Hepatocyte (in vitro differentiated cells): Measurements from ENCODE around the gene GRIK4. TPM values are rescaled to one million over a fixed set of nuclear protein-coding genes. Genes with fewer than 3 reads are reported as not detected.

Source experiments
- DNase-seq: peaks from one replicate; pipeline ENCODE4 v3.0.0-alpha.2; 2016; ENCODE audit warnings: low spot score
- H2AFZ ChIP-seq: fragments of 200-600 bp; sonication (generic); 2 replicates; pipeline ENCODE4 v1.6.0; 2016; ENCODE audit warnings: antibody characterized with exemption, mild to moderate bottlenecking
- H3K27ac ChIP-seq: fragments of 200-600 bp; sonication (generic); 2 replicates; pipeline ENCODE4 v1.5.1; 2016; ENCODE audit warnings: mild to moderate bottlenecking
- H3K27me3 ChIP-seq: fragments of 200-600 bp; sonication (generic); 2 replicates; pipeline ENCODE4 v1.6.1; 2016
- H3K36me3 ChIP-seq: fragments of 200-600 bp; sonication (generic); replicated peaks from 2 replicates; pipeline ENCODE4 v1.5.1; 2016; ENCODE audit warnings: low read depth; ENCODE audit not compliant: insufficient read depth
- H3K4me1 ChIP-seq: fragments of 200-600 bp; sonication (generic); 2 replicates; pipeline ENCODE4 v1.5.1; 2016; ENCODE audit warnings: mild to moderate bottlenecking, moderate library complexity; ENCODE audit not compliant: insufficient read depth
- H3K4me2 ChIP-seq: fragments of 200-600 bp; sonication (generic); 2 replicates; pipeline ENCODE4 v1.6.0; 2016
- H3K4me3 ChIP-seq: fragments of 200-600 bp; sonication (generic); 2 replicates; pipeline ENCODE4 v1.5.1; 2016; ENCODE audit warnings: mild to moderate bottlenecking
- H3K79me2 ChIP-seq: fragments of 200-600 bp; sonication (generic); 2 replicates; pipeline ENCODE4 v1.6.0; 2017; ENCODE audit warnings: mild to moderate bottlenecking
- H3K9me2 ChIP-seq: fragments of 200-600 bp; sonication (generic); replicated peaks from 2 replicates; pipeline ENCODE4 v1.6.0; 2017; ENCODE audit warnings: mild to moderate bottlenecking; ENCODE audit not compliant: insufficient read depth
- H3K9me3 ChIP-seq: fragments of 200-600 bp; sonication (generic); 2 replicates; pipeline ENCODE4 v1.5.1; 2016; ENCODE audit warnings: low read depth, mild to moderate bottlenecking
- H4K20me1 ChIP-seq: fragments of 200-600 bp; sonication (generic); 2 replicates; pipeline ENCODE4 v1.6.0; 2016; ENCODE audit warnings: mild to moderate bottlenecking; ENCODE audit not compliant: insufficient read depth, poor library complexity, severe bottlenecking
- CTCF ChIP-seq: fragments of 200-600 bp; sonication (generic); IDR thresholded peaks from 2 replicates; pipeline ENCODE4 v1.5.1; 2016; ENCODE audit warnings: antibody characterized with exemption, mild to moderate bottlenecking; ENCODE audit not compliant: poor library complexity
- EZH2 ChIP-seq: fragments of 200-600 bp; sonication (generic); IDR thresholded peaks from 2 replicates; pipeline ENCODE4 v1.6.1; 2016; ENCODE audit warnings: antibody characterized with exemption, mild to moderate bottlenecking, borderline replicate concordance
- EZH2phosphoT487 ChIP-seq: fragments of 200-600 bp; sonication (generic); IDR thresholded peaks from one replicate; pipeline ENCODE4 v1.6.1; 2018; ENCODE audit warnings: antibody characterized with exemption, mild to moderate bottlenecking, low read depth, moderate library complexity; ENCODE audit not compliant: unreplicated experiment, severe bottlenecking
- WGBS: methylation state at CpG from one replicate; pipeline ENCODE4 v1.1.6; 2016; ENCODE audit warnings: low lambda C conversion rate; ENCODE audit errors: missing lambda C conversion rate; 5-methylcytosine and 5-hydroxymethylcytosine counted together
- polyA plus RNA-seq: library from polyadenylated mRNA; unstranded; fragments of >200 nt; fragmentation: Nextera tagmentation; extraction: Ambion mirVana; gene quantifications from 2 replicates; pipeline ENCODE4 v1.2.1, GENCODE V29; 2016
- total RNA-seq: library from RNA; depleted of rRNA; stranded (reverse); fragments of >200 nt; gene quantifications from 2 replicates; pipeline ENCODE4 v1.2.3, GENCODE V29; 2014

GRIK4 gene
- total and polyA plus RNA-seq, 2 experiments from 2014 or later: 1.5 to 2.3 TPM

- DNase-seq: no peak
- Histone ChIP-seq H3K4me2 (no peak overlapping the region), H3K27me3 (no peaks in the 10 kb centered on the region), H3K79me2 (no peaks in the 10 kb centered on the region), H3K9me3 (no peaks in the 10 kb centered on the region), H4K20me1 (no peaks in the 10 kb centered on the region), H3K27ac (no peak overlapping the region), H3K36me3 (no peaks in the 10 kb centered on the region), H2AFZ (no peak overlapping the region), H3K4me3 (no peak overlapping the region), H3K9me2 (no peaks in the 10 kb centered on the region), H3K4me1 (no peaks in the 10 kb centered on the region)
- TF ChIP-seq CTCF (no peak), EZH2phosphoT487 (no peak), EZH2 (no peak)
- 84% methylated on average over 4 of the region's 4 CpGs for WGBS
Measured at GRCh38 chr11:120587299-120587698, 75.8 kb downstream of the GRIK4 start.

- Histone ChIP-seq H3K9me2 (no peaks in the 10 kb centered on the region), H3K27me3 (no peaks in the 10 kb centered on the region), H3K4me1 (no peaks in the 10 kb centered on the region), H4K20me1 (no peaks in the 10 kb centered on the region), H2AFZ (no peak overlapping the region), H3K36me3 (no peaks in the 10 kb centered on the region), H3K9me3 (no peaks in the 10 kb centered on the region), H3K79me2 (no peaks in the 10 kb centered on the region), H3K4me3 (no peak overlapping the region), H3K27ac (no peak overlapping the region), H3K4me2 (no peak overlapping the region)
- WGBS: 81% methylated on average over 11 of the region's 11 CpGs
- DNase-seq: no peak
- TF ChIP-seq EZH2phosphoT487 (no peak), CTCF (no peak), EZH2 (no peak)
Measured at GRCh38 chr11:120589376-120589775, 77.8 kb downstream of the GRIK4 start.

- DNase-seq: no peak
- no peaks in the 10 kb centered on the region for H3K79me2 ChIP-seq
- H3K27ac ChIP-seq: no peak overlapping the region
- H3K4me3 ChIP-seq: no peak overlapping the region
- H3K4me1 ChIP-seq: no peaks in the 10 kb centered on the region
- H3K4me2 ChIP-seq: no peak overlapping the region
- H3K27me3 ChIP-seq: no peaks in the 10 kb centered on the region
- 95% methylated on average over 3 of the region's 3 CpGs for WGBS
- no peaks in the 10 kb centered on the region for H3K9me2 ChIP-seq
- H3K9me3 ChIP-seq: no peaks in the 10 kb centered on the region
- H2AFZ ChIP-seq: no peak overlapping the region
- TF ChIP-seq CTCF (no peak), EZH2 (no peak), EZH2phosphoT487 (no peak)
- no peaks in the 10 kb centered on the region for H4K20me1 ChIP-seq
- no peaks in the 10 kb centered on the region for H3K36me3 ChIP-seq
Measured at GRCh38 chr11:120590472-120590871, 78.9 kb downstream of the GRIK4 start.

GRCh38 chr11:120594746-120595145 lies 83.2 kb downstream of the GRIK4 start:
- no peaks in the 10 kb centered on the region for H4K20me1 ChIP-seq
- 94% methylated on average over 9 of the region's 9 CpGs for WGBS
- no peak overlapping the region for H2AFZ ChIP-seq
- no peaks in the 10 kb centered on the region for H3K79me2 ChIP-seq
- H3K9me2 ChIP-seq: no peaks in the 10 kb centered on the region
- H3K27me3 ChIP-seq: no peaks in the 10 kb centered on the region
- TF ChIP-seq CTCF: no peak
- no peak for TF ChIP-seq EZH2
- no peak for TF ChIP-seq EZH2phosphoT487
- DNase-seq: no peak
- H3K4me3 ChIP-seq: no peak overlapping the region
- no peaks in the 10 kb centered on the region for H3K9me3 ChIP-seq
- H3K4me1 ChIP-seq: no peaks in the 10 kb centered on the region
- no peak overlapping the region for H3K27ac ChIP-seq
- no peaks in the 10 kb centered on the region for H3K36me3 ChIP-seq
- no peak overlapping the region for H3K4me2 ChIP-seq
